ENCODE results near the gene KRTAP10-12.

DNA sequence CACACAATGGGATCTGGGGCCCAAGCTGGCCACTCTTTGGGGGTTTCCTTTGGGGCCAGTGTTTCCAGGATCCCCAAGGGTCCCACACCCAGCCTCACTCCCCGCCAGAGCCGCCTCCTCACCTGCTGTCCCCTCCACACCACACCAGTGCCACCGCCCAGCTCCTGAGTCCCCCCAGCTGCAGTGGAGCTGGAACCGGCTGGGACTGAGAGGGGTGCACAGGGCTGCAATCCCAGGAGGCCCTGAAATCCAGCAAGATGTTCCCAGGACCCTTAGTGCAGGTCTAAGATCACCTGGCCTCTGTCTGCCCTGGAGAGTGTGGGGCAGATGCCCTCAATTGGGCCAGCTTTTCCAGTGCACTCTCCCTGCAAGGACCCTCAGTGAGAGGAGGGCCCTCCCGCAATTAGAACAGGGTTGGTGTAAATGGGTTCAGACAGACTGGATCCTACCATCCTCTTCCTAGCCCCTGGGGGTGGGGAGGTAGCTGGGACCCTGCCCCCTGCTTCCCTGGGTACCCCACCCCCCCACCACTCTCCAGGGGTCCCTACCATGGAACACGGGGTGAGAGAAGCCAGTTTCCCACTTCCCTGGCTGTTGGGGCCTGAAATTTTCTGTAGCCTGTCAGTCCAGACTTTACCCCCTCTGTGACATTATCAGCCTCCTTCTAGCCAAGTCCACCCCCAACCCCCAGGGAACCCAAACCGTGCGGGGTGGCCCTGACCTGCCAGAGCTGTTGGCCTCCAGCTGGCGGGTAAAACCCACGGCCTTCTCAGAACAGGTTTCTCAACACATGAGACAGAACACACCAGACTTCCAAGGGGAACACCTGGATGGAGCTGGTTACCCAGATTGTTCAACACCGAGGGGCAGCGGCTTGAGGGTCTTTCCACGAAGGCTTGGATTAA lies 7.0 kb downstream of the KRTAP10-12 start:
- TF ChIP-seq, protein P1, sequence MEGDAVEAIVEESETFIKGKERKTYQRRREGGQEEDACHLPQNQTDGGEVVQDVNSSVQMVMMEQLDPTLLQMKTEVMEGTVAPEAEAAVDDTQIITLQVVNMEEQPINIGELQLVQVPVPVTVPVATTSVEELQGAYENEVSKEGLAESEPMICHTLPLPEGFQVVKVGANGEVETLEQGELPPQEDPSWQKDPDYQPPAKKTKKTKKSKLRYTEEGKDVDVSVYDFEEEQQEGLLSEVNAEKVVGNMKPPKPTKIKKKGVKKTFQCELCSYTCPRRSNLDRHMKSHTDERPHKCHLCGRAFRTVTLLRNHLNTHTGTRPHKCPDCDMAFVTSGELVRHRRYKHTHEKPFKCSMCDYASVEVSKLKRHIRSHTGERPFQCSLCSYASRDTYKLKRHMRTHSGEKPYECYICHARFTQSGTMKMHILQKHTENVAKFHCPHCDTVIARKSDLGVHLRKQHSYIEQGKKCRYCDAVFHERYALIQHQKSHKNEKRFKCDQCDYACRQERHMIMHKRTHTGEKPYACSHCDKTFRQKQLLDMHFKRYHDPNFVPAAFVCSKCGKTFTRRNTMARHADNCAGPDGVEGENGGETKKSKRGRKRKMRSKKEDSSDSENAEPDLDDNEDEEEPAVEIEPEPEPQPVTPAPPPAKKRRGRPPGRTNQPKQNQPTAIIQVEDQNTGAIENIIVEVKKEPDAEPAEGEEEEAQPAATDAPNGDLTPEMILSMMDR (IDR thresholded peaks at IDR 0.05; ENCODE audit: poor library complexity) = no peak
- no peak for TF ChIP-seq EZH2 (IDR thresholded peaks at IDR 0.05; ENCODE audit: borderline replicate concordance)
